Upper lobe of left lung (tissue), 6 donors: ENCODE results near the gene ATP2A2. TPM values are rescaled to one million over a fixed set of nuclear protein-coding genes. Genes with fewer than 3 reads are reported as not detected.
A peak's percentile ranks its signal among the peaks of the same experiment; 100 is the strongest.

Experiments
- ATAC-seq, 2 donors: fragments of 200-7000 bp; cut with Tn5 transposase; one replicate each; pipeline ENCODE4 v1.9.1; 2022; ENCODE audit warnings: mild to moderate bottlenecking in 2 of 2, moderate library complexity in 2 of 2; ENCODE audit not compliant: low FRiP score in 2 of 2
- DNase-seq, 2 donors: peaks; one replicate each; pipeline ENCODE4 v3.0.0-alpha.2; 2019 to 2020
- H3K27ac ChIP-seq, 4 donors: fragments of 200-600 bp; sonication (generic); one replicate each; pipeline ENCODE4 v1.5.1; 2016 to 2019
- H3K27me3 ChIP-seq, 4 donors: fragments of 200-600 bp; sonication (generic); one replicate each; pipeline ENCODE4 v1.5.1; 2017 to 2019
- H3K36me3 ChIP-seq, 4 donors: fragments of 200-600 bp; sonication (generic); one replicate each; pipeline ENCODE4 v1.5.1; 2016 to 2019
- H3K4me1 ChIP-seq, 4 donors: fragments of 200-600 bp; sonication (generic); one replicate each; pipeline ENCODE4 v1.5.1; 2018 to 2019
- H3K4me3 ChIP-seq, 4 donors: fragments of 200-600 bp; sonication (generic); one replicate each; pipeline ENCODE4 v1.5.1; 2017 to 2019; ENCODE audit warnings: mild to moderate bottlenecking in 2 of 4, moderate library complexity in 1 of 4
- H3K9me3 ChIP-seq, 4 donors: fragments of 200-600 bp; sonication (generic); one replicate each; pipeline ENCODE4 v1.5.1; 2018 to 2019
- EP300 ChIP-seq, 4 donors: sonication (generic); formaldehyde crosslinking; IDR thresholded peaks; one replicate each; pipeline ENCODE4 v1.5.1; 2017; ENCODE audit warnings: antibody characterized with exemption in 4 of 4, control low read depth in 2 of 4
- POLR2A ChIP-seq, 4 donors: fragments of 450-650 bp; IDR thresholded peaks; one replicate each; pipeline ENCODE4 v1.5.1; 2016 to 2017; ENCODE audit warnings: antibody characterized with exemption in 4 of 4, mild to moderate bottlenecking in 2 of 4
- POLR2AphosphoS5 ChIP-seq, 2 donors: sonication (generic); formaldehyde crosslinking; IDR thresholded peaks; one replicate each; pipeline ENCODE4 v1.5.1; 2017; ENCODE audit warnings: antibody characterized with exemption in 2 of 2
- WGBS, 2 donors: methylation state at CpG; one replicate each; pipeline ENCODE4 v1.1.5; 2017 to 2018; 5-methylcytosine and 5-hydroxymethylcytosine counted together
- total RNA-seq, 6 donors: library from RNA; depleted of rRNA in 4 of 6; stranded (reverse); fragments of >200 nt in 4 of 6; gene quantifications; one replicate each; pipeline versions ENCODE4 v1.1.0 to v1.2.1, GENCODE V29; 2016 to 2021
- TF ChIP-seq, protein P1 (sequence below), 6 experiments: fragments of 450-650 bp in 4 of 6; fragments of 200-600 bp in 2 of 6; sonication (generic) in 2 of 6; IDR thresholded peaks; one replicate each; pipeline ENCODE4 v1.5.1; 2016 to 2019; ENCODE audit warnings: antibody characterized with exemption in 6 of 6
- donor health status: DM: no; HTN: no; CAD: no; lungs with moderate emphysema.
- donor health status: DM: no; HTN: yes; CAD: no; lungs with severe emphysema.

The ATP2A2 gene
- total RNA-seq, 6 donors from 2014 or later = 91.7 to 166 (median 142) TPM

DNA sequence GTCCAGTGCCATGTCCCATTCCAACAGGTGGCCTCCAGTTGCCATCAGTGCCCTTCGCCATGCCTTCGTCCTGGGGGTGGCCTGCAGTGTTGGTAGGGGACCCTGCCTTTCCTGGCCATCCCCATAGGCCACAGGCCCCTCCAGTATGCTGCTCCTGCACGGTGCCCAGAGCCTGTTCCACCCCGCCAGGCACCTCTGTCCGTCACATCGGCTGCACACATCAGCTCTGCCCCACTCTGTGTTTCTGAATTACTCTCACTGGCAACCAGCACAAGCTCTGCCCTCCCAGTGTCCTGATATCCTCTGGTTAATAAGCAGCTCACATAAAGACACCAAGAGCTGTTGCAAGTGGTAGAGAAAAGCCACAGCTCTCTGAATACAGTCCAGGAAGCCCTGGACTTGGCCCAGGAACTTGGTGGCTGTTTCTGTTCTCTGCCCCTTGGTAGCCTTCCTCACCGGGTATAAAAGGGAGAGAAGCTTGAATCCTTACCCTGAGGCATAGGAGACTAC is 31.3 kb upstream of the ATP2A2 start:
- no peak overlapping the region for H3K4me3 ChIP-seq
- TF ChIP-seq, protein P1, sequence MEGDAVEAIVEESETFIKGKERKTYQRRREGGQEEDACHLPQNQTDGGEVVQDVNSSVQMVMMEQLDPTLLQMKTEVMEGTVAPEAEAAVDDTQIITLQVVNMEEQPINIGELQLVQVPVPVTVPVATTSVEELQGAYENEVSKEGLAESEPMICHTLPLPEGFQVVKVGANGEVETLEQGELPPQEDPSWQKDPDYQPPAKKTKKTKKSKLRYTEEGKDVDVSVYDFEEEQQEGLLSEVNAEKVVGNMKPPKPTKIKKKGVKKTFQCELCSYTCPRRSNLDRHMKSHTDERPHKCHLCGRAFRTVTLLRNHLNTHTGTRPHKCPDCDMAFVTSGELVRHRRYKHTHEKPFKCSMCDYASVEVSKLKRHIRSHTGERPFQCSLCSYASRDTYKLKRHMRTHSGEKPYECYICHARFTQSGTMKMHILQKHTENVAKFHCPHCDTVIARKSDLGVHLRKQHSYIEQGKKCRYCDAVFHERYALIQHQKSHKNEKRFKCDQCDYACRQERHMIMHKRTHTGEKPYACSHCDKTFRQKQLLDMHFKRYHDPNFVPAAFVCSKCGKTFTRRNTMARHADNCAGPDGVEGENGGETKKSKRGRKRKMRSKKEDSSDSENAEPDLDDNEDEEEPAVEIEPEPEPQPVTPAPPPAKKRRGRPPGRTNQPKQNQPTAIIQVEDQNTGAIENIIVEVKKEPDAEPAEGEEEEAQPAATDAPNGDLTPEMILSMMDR (IDR thresholded peaks at IDR 0.05) = no peak
- TF ChIP-seq POLR2AphosphoS5 (IDR thresholded peaks at IDR 0.05) = no peak
- TF ChIP-seq POLR2A (IDR thresholded peaks at IDR 0.05) = no peak
- H3K4me1 ChIP-seq = peaks cover 22 to 48% (median 30%) of the 10 kb centered on the region in 4 donors
- 67 to 69% methylated on average over 5 to 7 of the region's 7 CpGs for WGBS, 2 donors
- DNase-seq (peak in 1 of 2 donors; percentile 50), ATAC-seq (peak in 1 of 2 donors; percentile 3)
- no peaks in the 10 kb centered on the region for H3K36me3 ChIP-seq
- H3K27me3 ChIP-seq = no peaks in the 10 kb centered on the region
- peak overlapping the region in 3 of 4 donors; percentile 45 to 67 (median 52) for H3K27ac ChIP-seq
- no peaks in the 10 kb centered on the region for H3K9me3 ChIP-seq

DNA sequence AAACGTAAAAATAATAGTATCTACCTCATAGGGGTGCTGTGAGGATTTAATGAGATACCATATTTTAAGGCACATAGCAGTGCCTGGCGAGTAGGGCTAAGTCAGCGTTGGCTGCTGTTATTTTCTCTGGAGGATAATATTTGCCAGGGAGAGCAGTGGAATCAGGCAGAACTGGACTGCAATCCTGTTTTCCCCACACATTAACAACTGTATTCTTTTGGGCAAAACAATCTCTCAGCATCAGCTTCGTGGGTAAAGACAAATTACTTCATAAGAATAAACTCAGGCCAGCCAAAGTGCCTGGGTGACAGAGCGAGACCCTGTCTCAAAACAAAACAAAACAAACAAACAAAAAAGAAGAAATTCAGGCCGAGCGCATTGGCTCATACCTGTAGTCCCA is 29.7 kb upstream of the ATP2A2 start:
- peaks cover 22 to 45% (median 28%) of the 10 kb centered on the region in 4 donors for H3K4me1 ChIP-seq
- ATAC-seq = no peak
- 82 to 88% methylated on average over 7 of the region's 7 CpGs for WGBS, 2 donors

DNA sequence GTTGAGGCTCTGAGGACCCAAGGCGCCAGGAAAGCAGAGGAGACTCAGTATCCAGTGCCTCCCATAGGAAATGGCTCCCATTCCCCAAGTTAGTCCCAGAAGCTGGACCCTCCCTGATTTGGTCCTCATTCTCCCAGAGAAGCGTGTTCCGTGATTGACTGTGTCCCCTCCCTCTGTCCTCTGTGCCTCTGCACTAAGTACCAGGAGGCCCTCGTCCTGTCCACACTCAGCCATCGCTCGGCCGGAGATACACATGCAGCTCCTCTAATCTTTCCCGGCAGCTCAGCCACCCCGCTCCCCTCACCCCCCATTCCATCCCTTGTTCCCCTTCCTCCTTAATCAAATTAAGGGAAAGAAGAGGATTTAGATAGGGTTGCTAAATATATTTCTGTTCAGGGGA is 28.3 kb upstream of the ATP2A2 start:
- Histone ChIP-seq H3K4me1 (peaks cover 15 to 38% (median 23%) of the 10 kb centered on the region in 4 donors), H3K27ac (peak overlapping the region in 2 of 4 donors; percentile 17 to 52)
- peak in 1 of 2 donors; percentile 19 for DNase-seq

More for the DNA sequence above, 29.7 kb upstream of the ATP2A2 start:
- Histone ChIP-seq H3K27me3 (no peaks in the 10 kb centered on the region), H3K36me3 (no peaks in the 10 kb centered on the region), H3K9me3 (no peaks in the 10 kb centered on the region), H3K4me3 (no peak overlapping the region), H3K27ac (no peak overlapping the region)
- DNase-seq = no peak
- TF ChIP-seq EP300 (IDR thresholded peaks at IDR 0.05) (no peak), POLR2A (IDR thresholded peaks at IDR 0.05) (no peak), POLR2AphosphoS5 (IDR thresholded peaks at IDR 0.05) (no peak)
- TF ChIP-seq, protein P1 (IDR thresholded peaks at IDR 0.05) = no peak

DNA sequence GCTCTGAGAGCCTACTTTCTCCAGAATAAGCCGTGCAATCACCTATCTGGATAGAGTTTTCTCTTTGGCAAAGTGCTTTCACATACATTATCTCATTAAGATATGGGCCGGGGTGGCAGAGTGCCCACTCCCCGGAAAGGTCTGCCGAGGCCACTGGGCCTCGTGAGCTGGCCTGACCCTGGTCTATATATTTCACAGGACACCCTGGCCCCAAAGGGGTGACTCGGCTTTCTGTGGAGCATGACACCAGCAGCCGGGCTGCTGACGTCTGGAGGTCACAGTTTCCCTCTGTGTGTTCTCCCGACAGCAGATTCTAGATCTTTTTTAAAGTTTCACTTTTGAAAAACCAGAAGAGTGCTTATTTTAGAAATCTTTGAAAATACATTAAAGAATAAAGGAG is 27.9 kb upstream of the ATP2A2 start:
- peak overlapping the region in 2 of 4 donors; percentile 21 to 52 for H3K27ac ChIP-seq
- H3K4me1 ChIP-seq = peaks cover 11 to 33% (median 18%) of the 10 kb centered on the region in 4 donors

More for the DNA sequence above, 28.3 kb upstream of the ATP2A2 start:
- TF ChIP-seq EP300 (IDR thresholded peaks at IDR 0.05) = no peak
- TF ChIP-seq, protein P1 (IDR thresholded peaks at IDR 0.05) = no peak
- no peak for TF ChIP-seq POLR2A (IDR thresholded peaks at IDR 0.05)
- no peak for TF ChIP-seq POLR2AphosphoS5 (IDR thresholded peaks at IDR 0.05)
- no peak for ATAC-seq
- H3K27me3 ChIP-seq = no peaks in the 10 kb centered on the region
- H3K4me3 ChIP-seq = no peak overlapping the region
- no peaks in the 10 kb centered on the region for H3K9me3 ChIP-seq
- H3K36me3 ChIP-seq = no peaks in the 10 kb centered on the region
- 78 to 83% methylated on average over 9 of the region's 9 CpGs for WGBS, 2 donors

More for the DNA sequence above, 27.9 kb upstream of the ATP2A2 start:
- no peaks in the 10 kb centered on the region for H3K9me3 ChIP-seq
- no peak overlapping the region for H3K4me3 ChIP-seq
- 33 to 51% methylated on average over 8 to 9 of the region's 9 CpGs for WGBS, 2 donors
- H3K36me3 ChIP-seq = no peaks in the 10 kb centered on the region
- ATAC-seq = peak in 1 of 2 donors; percentile 72
- no peaks in the 10 kb centered on the region for H3K27me3 ChIP-seq
- TF ChIP-seq EP300 (IDR thresholded peaks at IDR 0.05) = peak in 1 of 4 donors; percentile 58
- no peak for TF ChIP-seq POLR2AphosphoS5 (IDR thresholded peaks at IDR 0.05)
- TF ChIP-seq, protein P1 (IDR thresholded peaks at IDR 0.05) = no peak
- no peak for TF ChIP-seq POLR2A (IDR thresholded peaks at IDR 0.05)
- DNase-seq = peak in 1 of 2 donors; percentile 64
